NT2/D1 (cell line): ENCODE measurements around the gene FABP6.

ENCODE experiments used
- SUZ12 ChIP-seq: IDR thresholded peaks from 2 replicates; pipeline ENCODE4 v1.6.1; 2011; ENCODE audit not compliant: insufficient read length, insufficient read depth; ENCODE audit errors: extremely low read depth
- YY1 ChIP-seq: IDR thresholded peaks from 2 replicates; pipeline ENCODE4 v1.6.1; 2011; ENCODE audit not compliant: insufficient read length, insufficient read depth

DNA sequence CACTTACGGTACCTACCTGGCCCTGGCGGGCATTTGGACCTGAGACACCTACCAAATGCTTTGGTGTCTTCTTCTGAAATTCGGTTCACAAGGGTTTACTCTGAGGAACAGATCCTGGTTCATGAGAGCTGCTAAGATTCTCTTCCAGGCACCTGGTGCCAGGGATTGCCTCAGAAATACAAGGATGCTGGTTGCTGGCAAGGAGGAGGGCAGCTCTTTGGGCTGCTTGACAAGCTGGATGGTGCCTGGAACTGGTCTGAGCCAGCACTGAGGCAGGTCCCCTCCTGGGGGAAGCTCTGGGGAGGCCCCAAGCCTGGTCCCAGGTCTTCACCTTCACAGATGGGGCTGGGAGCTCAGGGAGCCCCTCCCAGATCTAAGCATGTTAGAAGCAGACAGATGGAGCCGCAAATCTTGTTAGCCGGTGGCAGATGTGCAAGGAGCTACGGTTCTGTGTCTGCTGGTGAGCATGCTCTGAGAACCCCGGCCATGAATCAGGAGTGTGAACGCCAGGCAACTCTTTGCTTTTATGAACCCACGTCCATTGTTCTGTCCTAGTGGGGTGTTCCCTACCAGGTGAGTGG lies 16.3 kb downstream of the FABP6 start:
- TF ChIP-seq SUZ12 (no peak), YY1 (no peak)
